Neural progenitor cell (in vitro differentiated cells): Measurements from ENCODE around the gene AIPL1.

ENCODE experiments used
- CTCF ChIP-seq: fragments of 200-600 bp; sonication (generic); IDR thresholded peaks from 2 replicates; pipeline ENCODE4 v1.5.1; 2017; ENCODE audit warnings: antibody characterized with exemption, mild to moderate bottlenecking
- EZH2 ChIP-seq: fragments of 200-600 bp; sonication (generic); IDR thresholded peaks from 2 replicates; pipeline ENCODE4 v1.6.1; 2017; ENCODE audit warnings: antibody characterized with exemption, mild to moderate bottlenecking, moderate library complexity

- TF ChIP-seq CTCF, result no peak
- TF ChIP-seq EZH2, result no peak
These were observed 26.6 kb downstream of the AIPL1 start for GRCh38 chr17:6408276-6408675.
